C4-2B (cell line): ENCODE data around the gene THAP5.
A peak's percentile ranks its signal among the peaks of the same experiment; 100 is the strongest.

Experiments
- H3K27ac ChIP-seq: fragments of 450-650 bp; 2 replicates; pipeline ENCODE4 v1.5.1; 2017
- CTCF ChIP-seq: fragments of 450-650 bp; conservative IDR thresholded peaks from 2 replicates; pipeline ENCODE4 v1.5.1; 2017; ENCODE audit warnings: mild to moderate bottlenecking
- ZFX ChIP-seq: fragments of 450-650 bp; IDR thresholded peaks from 2 replicates; pipeline ENCODE4 v1.6.1; 2017

THAP5 gene

GRCh38 chr7:108596560-108596959 is 27.1 kb upstream of the THAP5 start:
- TF ChIP-seq CTCF (no peak), ZFX (no peak)
- H3K27ac ChIP-seq = no peak overlapping the region

- no peak for TF ChIP-seq ZFX
- peak; percentile 85 for TF ChIP-seq CTCF
These were observed 23.2 kb upstream of the THAP5 start for GRCh38 chr7:108592646-108593201.

GRCh38 chr7:108590606-108591005 is 21.1 kb upstream of the THAP5 start:
- no peak for TF ChIP-seq ZFX
- no peak for TF ChIP-seq CTCF
- H3K27ac ChIP-seq = no peak overlapping the region

More at GRCh38 chr7:108592646-108593201, 23.2 kb upstream of the THAP5 start:
- no peak overlapping the region for H3K27ac ChIP-seq

- no peak overlapping the region for H3K27ac ChIP-seq
- TF ChIP-seq ZFX = no peak
- no peak for TF ChIP-seq CTCF
These were observed 20.4 kb upstream of the THAP5 start for GRCh38 chr7:108589874-108590273.

GRCh38 chr7:108589199-108589598 is 19.7 kb upstream of the THAP5 start:
- H3K27ac ChIP-seq = no peak overlapping the region
- TF ChIP-seq CTCF (no peak), ZFX (no peak)

GRCh38 chr7:108586274-108586710 is 16.8 kb upstream of the THAP5 start:
- TF ChIP-seq CTCF (no peak), ZFX (no peak)
- H3K27ac ChIP-seq = no peak overlapping the region

GRCh38 chr7:108585843-108586242 is 16.3 kb upstream of the THAP5 start:
- no peak overlapping the region for H3K27ac ChIP-seq
- TF ChIP-seq ZFX (no peak), CTCF (no peak)
